GM18499 (cell line): Measurements from ENCODE around the gene TIMP2.

Source experiments
- ATAC-seq: cut with Tn5 transposase; IDR thresholded peaks from one replicate; pipeline ENCODE4 v1.9.1; 2021; ENCODE audit warnings: moderate number of reproducible peaks; ENCODE audit not compliant: insufficient read depth, unreplicated experiment

The TIMP2 gene

DNA sequence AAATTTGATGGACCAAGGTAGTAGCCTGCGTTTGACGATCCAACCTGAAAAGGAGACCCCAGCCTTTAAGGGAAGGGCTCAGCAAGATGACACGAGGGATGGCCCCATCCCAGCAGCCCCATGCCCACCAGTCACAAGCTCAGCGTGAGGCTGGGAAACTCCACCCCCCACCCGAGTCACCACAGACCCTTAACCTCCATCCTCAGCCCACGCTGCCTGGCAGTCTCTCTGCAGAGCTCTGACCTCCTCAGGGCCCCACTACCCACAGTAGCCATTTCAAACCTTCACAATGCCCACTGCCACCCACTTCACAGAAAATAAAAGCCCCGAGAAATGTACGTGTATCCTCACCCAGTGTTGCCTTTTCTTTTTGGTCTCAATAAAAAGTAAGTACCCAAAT, 103.2 kb downstream of the TIMP2 start:
- no peak for ATAC-seq

GRCh38 chr17:78820841-78821240, 104.3 kb downstream of the TIMP2 start:
- ATAC-seq: no peak

DNA sequence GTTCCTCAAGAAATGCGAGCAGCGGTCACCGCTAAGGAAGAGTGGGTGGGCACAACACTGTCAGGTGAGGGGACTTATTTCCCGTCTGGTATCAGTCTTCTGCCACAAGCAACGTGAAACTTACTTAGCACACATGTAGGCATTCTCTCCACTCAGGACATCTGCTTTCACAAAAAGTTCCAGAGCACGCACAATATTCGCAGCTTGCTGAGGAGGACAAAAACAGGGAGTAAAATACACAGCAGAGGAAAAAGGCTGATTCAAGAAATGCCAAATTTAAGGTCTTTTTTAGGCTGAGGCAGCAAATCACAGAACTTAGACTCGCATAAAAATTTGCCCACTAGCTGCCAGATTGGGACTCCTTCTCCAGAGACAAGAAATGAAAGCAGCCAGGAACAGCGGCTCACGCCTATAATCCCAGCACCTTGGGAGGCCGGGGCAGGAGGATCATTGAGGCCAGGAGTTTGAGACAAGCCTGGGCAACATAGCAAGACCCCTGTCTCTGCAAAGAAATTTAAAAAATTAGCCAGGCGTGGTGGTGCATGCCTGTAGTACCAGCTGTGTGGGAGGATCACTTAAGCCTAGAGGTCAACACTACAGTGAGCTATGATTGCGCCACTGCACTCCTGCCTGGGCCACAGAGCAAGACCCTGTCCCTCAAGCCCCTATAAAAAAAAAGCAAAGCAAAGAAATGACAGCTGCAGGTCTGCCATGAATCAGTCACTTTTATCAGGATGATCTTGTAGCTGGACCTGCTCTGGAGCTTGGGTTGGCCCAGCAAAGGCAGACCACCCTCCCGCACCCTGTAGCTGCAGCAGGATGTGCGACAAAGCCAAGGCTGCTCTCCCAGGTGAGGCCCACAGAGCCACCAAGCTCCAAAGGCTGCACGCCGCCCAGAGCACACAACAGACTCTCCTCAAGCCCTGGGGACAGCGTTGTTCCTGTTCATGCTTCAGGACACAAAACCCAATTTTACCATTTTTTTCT, 105.1 kb downstream of the TIMP2 start:
- ATAC-seq: no peak

GRCh38 chr17:78819402-78819801, 105.8 kb downstream of the TIMP2 start:
- ATAC-seq: no peak

GRCh38 chr17:78818932-78819331, 106.3 kb downstream of the TIMP2 start:
- no peak for ATAC-seq

DNA sequence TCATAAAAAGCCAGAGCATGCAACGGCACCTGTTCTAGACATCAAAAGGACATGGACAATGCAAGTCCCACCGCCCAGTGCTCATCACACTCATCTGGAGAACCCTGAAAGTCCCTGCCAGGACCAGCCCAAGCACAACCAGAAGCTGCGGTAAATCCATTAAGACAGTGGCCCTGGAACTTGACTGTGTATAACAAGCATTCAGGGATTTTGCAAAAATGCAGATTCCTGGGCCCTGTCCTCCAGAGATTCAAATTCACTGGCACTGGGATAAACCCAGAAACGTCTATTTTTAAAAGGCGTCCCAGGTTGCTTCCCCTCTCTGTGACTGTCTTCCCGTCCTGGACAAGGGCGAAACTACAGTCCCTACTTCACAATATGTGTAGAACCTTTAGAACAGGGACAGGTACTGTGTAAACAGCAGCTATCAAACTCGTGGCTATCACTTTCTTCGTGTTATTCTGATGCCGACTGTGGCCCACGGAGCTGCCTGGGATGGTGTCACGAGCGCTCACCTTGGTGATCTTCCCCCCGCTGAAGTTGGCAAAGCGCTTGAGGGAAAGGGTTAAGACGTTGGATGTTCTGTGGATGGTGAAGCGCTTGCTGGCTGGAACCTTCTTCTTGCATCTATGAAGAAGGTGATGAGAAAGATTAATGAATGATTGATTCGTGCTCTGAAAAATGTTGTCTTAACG, 106.9 kb downstream of the TIMP2 start:
- no peak for ATAC-seq

- no peak for ATAC-seq
Measured at GRCh38 chr17:78817123-78817522, 108.1 kb downstream of the TIMP2 start.

- no peak for ATAC-seq
Measured at GRCh38 chr17:78815696-78816095, 109.5 kb downstream of the TIMP2 start.

- ATAC-seq: no peak
Measured at GRCh38 chr17:78812855-78813254, 112.3 kb downstream of the TIMP2 start.

DNA sequence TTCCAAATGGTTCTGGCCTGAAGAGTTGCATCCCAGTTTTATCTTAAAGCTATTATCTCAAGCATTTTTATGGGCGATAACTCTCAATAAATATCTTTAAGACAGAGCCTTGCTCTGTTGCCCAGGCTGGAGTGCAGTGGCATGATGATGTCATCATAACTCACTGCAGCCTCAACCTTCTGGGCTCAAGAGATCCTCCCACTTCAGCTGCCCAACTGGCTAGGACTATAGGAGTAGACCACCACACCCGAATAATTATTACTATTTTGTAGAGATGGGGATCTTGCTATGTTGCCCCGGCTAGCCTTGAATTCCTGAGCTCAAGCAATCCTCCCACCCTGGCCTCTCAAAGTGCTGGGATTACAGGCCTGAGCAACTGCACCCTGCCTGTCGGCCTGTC, 117.0 kb downstream of the TIMP2 start:
- ATAC-seq: no peak

DNA sequence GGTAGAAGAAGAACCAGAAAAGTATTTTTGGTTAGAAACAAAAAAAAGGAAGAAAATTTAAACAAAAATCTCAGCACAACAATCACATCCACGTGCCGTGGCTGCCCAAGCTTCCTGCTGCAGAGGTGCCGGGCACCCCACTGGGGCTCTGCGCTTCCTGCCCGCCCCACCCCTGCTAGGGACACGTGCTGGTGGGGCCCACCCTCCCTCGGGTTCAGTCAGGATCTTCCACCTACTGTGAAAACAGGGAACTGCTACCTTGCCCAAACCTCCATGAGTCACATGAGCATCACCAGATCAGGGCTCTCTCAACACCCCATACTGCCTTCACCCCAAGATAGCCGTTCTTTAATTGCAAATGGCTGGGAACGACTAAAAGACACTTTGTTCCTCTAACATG, 118.7 kb downstream of the TIMP2 start:
- no peak for ATAC-seq

DNA sequence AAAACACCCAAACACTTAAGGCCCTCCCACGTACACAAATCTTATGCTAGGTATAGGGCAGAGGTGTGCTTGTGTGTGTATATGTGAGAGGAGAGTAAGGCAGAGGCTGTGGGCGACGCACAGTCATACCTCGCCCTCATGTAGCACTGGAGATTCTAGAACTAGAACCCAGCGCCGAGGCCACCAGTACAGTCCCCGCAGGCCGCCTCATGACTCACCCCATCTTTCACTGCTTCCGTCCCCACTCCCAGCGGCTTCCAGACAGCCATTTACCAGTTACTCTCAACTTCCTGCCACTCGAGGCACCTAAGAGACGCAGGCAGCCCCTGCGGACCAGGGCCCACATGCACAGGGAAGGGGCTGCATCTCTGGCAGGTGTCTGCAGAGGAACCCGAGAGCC, 119.9 kb downstream of the TIMP2 start:
- ATAC-seq: no peak

DNA sequence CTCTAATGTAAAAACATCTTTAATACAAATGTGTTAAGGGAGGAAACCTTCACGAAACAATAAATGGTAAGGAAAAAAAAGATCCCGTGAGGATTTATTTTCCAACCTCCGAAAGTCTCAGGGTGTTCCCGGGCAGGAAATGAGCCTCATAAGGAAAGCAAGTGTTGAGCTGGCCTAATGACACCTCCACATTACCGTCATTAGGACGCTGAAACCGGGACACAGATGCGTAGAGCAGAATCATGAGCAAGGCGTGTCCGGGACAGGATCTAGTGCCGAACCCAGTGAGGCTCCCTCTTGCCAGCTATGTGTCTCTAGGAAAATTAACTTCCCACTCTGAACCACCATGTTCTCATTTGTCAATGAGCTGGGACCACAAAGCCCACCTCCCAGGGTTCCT, 120.4 kb downstream of the TIMP2 start:
- ATAC-seq: no peak

DNA sequence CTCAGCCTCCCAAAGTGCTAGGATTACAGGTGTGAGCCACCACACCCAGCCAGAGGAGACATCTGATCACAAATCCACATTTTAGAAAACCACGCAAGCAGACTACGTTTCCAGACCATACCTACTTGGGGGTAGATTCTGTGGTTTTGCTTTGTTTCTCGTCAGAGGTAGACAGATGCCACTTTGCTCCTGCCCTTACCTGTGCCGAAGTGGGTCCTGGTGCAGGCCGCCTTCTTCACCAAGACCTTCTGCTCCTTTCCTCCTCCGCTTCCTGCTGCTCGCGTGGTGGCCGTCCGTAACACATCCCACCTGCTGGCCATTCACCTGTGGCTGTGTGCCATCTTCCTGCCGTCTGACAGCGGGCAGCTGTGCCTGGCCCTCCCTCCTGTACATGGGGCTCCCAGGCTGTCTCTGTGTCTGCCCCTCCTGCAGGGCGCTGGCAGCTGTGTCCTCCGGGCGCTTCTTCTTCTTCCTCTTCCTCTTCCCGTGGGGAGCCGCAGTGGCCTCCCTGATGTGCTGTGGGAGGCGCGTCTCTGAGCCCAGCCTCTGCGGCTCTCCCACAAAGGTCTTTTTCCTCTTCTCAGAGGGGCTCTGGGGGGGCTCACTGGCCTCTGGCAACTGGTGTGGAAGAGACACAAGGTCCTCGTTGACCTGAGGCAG, 121.9 kb downstream of the TIMP2 start:
- no peak for ATAC-seq
